Prostate gland (tissue), 2 donors: Measurements from ENCODE around the gene GPR75. TPM values are rescaled to one million over a fixed set of nuclear protein-coding genes. Genes with fewer than 3 reads are reported as not detected.

Source experiments
- DNase-seq: peaks from one replicate; pipeline ENCODE4 v3.0.0-alpha.2; 2019; ENCODE audit warnings: low spot score
- H3K27ac ChIP-seq, 2 donors: fragments of 200-600 bp; sonication (generic); 2 replicates each; pipeline ENCODE4 v1.5.1; 2017 to 2019
- H3K27me3 ChIP-seq: fragments of 200-600 bp; sonication (generic); replicated peaks from 2 replicates; pipeline ENCODE4 v1.5.1; 2019; ENCODE audit not compliant: insufficient read depth
- H3K36me3 ChIP-seq, 2 donors: fragments of 200-600 bp; sonication (generic); 1 replicate in 1 of 2; 2 replicates in 1 of 2; pipeline versions ENCODE4 v1.5.1 to v1.8.1; 2017 to 2019
- H3K4me1 ChIP-seq: fragments of 200-600 bp; sonication (generic); replicated peaks from 2 replicates; pipeline ENCODE4 v1.5.1; 2019
- H3K4me3 ChIP-seq, 2 donors: fragments of 200-600 bp; sonication (generic); 2 replicates each; pipeline ENCODE4 v1.5.1; 2017 to 2019
- H3K9me3 ChIP-seq: fragments of 200-600 bp; sonication (generic); 2 replicates; pipeline ENCODE4 v1.5.1; 2017
- CTCF ChIP-seq, 4 experiments: fragments of 200-600 bp in 2 of 4; fragments of 450-650 bp in 2 of 4; sonication (generic) in 2 of 4; IDR thresholded peaks; 1 replicate in 3 of 4; 2 replicates in 1 of 4; pipeline ENCODE4 v1.5.1; 2016 to 2019; ENCODE audit warnings: antibody characterized with exemption in 4 of 4, mild to moderate bottlenecking in 2 of 4, moderate library complexity in 2 of 4
- POLR2A ChIP-seq: fragments of 450-650 bp; IDR thresholded peaks from one replicate; pipeline ENCODE4 v1.6.1; 2016; ENCODE audit warnings: antibody characterized with exemption, mild to moderate bottlenecking
- POLR2AphosphoS5 ChIP-seq: sonication (generic); formaldehyde crosslinking; IDR thresholded peaks from one replicate; pipeline ENCODE4 v1.6.1; 2017; ENCODE audit warnings: antibody characterized with exemption
- WGBS: methylation state at CpG from one replicate; pipeline ENCODE4 v1.1.5; 2018; 5-methylcytosine and 5-hydroxymethylcytosine counted together
- intact Hi-C: fragments of 100-400 bp; cut with DNase I; formaldehyde crosslinking; loops from one replicate; pipeline ENCODE4 v1.14.2; 2022
- total RNA-seq, 2 donors: library from RNA; depleted of rRNA; stranded (reverse); fragments of >200 nt; gene quantifications; one replicate each; pipeline ENCODE4 v1.1.0, GENCODE V29; 2016

Gene GPR75
- total RNA-seq, 2 donors from 2014 or later = 6.1 to 8.3 TPM

- Histone ChIP-seq H3K9me3 (no peaks in the 10 kb centered on the region), H3K4me1 (no peaks in the 10 kb centered on the region), H3K4me3 (no peak overlapping the region), H3K27ac (no peak overlapping the region), H3K36me3 (no peaks in the 10 kb centered on the region), H3K27me3 (no peaks in the 10 kb centered on the region)
- intact Hi-C loops = no loop called here
- TF ChIP-seq POLR2AphosphoS5 = no peak
- DNase-seq = no peak
- 91% methylated on average over 2 of the region's 2 CpGs for WGBS
Observed at GRCh38 chr2:53881360-53881759, 21.6 kb upstream of the GPR75 start.

- no peaks in the 10 kb centered on the region for H3K36me3 ChIP-seq
- no peak for DNase-seq
- H3K27me3 ChIP-seq = no peaks in the 10 kb centered on the region
- no peaks in the 10 kb centered on the region for H3K9me3 ChIP-seq
- intact Hi-C loops = no loop called here
- WGBS = 87% methylated on average over 3 of the region's 3 CpGs
- no peak overlapping the region for H3K27ac ChIP-seq
- no peaks in the 10 kb centered on the region for H3K4me1 ChIP-seq
- no peak overlapping the region for H3K4me3 ChIP-seq
- TF ChIP-seq POLR2A (no peak), CTCF (IDR thresholded peaks at IDR 0.05) (no peak), POLR2AphosphoS5 (no peak)
Observed at GRCh38 chr2:53880756-53881155, 21.0 kb upstream of the GPR75 start.

GRCh38 chr2:53877556-53877955 lies 17.8 kb upstream of the GPR75 start:
- WGBS = 92% methylated on average over 2 of the region's 2 CpGs
- Histone ChIP-seq H3K9me3 (no peaks in the 10 kb centered on the region), H3K4me3 (no peak overlapping the region), H3K27ac (no peak overlapping the region), H3K4me1 (no peaks in the 10 kb centered on the region), H3K27me3 (no peaks in the 10 kb centered on the region), H3K36me3 (no peaks in the 10 kb centered on the region)
- intact Hi-C loops = no loop called here
- no peak for TF ChIP-seq POLR2A
- no peak for TF ChIP-seq POLR2AphosphoS5
- TF ChIP-seq CTCF (IDR thresholded peaks at IDR 0.05) = no peak
- DNase-seq = no peak

- no peaks in the 10 kb centered on the region for H3K27me3 ChIP-seq
- no peak for TF ChIP-seq CTCF (IDR thresholded peaks at IDR 0.05)
- TF ChIP-seq POLR2A = no peak
- no peak for TF ChIP-seq POLR2AphosphoS5
- H3K4me1 ChIP-seq = no peaks in the 10 kb centered on the region
- no peak overlapping the region for H3K4me3 ChIP-seq
- WGBS = 0% methylated on average over 1 of the region's 1 CpG
- H3K27ac ChIP-seq = no peak overlapping the region
- DNase-seq = no peak
- no peaks in the 10 kb centered on the region for H3K36me3 ChIP-seq
- intact Hi-C loops = no loop called here
- no peaks in the 10 kb centered on the region for H3K9me3 ChIP-seq
Observed at GRCh38 chr2:53877112-53877511, 17.3 kb upstream of the GPR75 start.

GRCh38 chr2:53874401-53874950 lies 14.7 kb upstream of the GPR75 start:
- Histone ChIP-seq H3K9me3 (no peaks in the 10 kb centered on the region), H3K27ac (no peak overlapping the region), H3K27me3 (no peaks in the 10 kb centered on the region), H3K36me3 (no peaks in the 10 kb centered on the region), H3K4me1 (no peaks in the 10 kb centered on the region), H3K4me3 (no peak overlapping the region)
- intact Hi-C loops = no loop called here
- 84% methylated on average over 7 of the region's 7 CpGs for WGBS
- DNase-seq = no peak
- no peak for TF ChIP-seq POLR2AphosphoS5
- no peak for TF ChIP-seq CTCF (IDR thresholded peaks at IDR 0.05)
